ENCODE results near the gene IQGAP3.
A peak's percentile ranks its signal among the peaks of the same experiment; 100 is the strongest.
"Not testable (repeated sequence)": the region's sequence is repeated elsewhere in the genome, so short reads cannot be mapped to it uniquely, and the experiment has no call there.

Gene IQGAP3

GRCh38 chr1:156571919-156572662 is at the start of gene IQGAP3:
Gene IQGAP3 (minus strand): TSS chr1:156572565. CDS start chr1:156572529, 36 bp downstream.
- DNase-seq: peak; percentile 81

DNA sequence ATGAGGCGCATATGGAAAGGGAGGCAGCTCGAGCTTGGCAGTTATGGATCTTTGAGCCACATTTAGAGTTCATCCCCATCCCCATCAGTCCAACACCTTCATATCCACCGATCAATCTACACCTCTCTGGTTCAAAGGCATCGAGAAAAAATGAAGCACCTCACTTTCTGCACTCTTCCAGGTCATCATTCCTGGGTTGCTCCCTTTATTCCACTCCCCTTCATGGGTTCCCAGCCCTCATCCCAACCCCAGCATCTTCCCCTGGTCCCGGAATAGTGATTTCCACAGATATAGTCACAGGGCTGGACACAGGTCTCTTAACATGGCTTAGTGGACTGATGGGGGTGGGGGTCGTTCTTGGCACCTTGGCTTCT is 47.2 kb upstream of the IQGAP3 start:
- DNase-seq: no peak

- DNase-seq: peak; percentile 13
Measured at GRCh38 chr1:156618853-156619581, 46.7 kb upstream of the IQGAP3 start, which contains the start of gene HAPLN2. Gene HAPLN2 (plus strand): TSS chr1:156619415. CDS start chr1:156623491, 4,076 bp downstream.

DNA sequence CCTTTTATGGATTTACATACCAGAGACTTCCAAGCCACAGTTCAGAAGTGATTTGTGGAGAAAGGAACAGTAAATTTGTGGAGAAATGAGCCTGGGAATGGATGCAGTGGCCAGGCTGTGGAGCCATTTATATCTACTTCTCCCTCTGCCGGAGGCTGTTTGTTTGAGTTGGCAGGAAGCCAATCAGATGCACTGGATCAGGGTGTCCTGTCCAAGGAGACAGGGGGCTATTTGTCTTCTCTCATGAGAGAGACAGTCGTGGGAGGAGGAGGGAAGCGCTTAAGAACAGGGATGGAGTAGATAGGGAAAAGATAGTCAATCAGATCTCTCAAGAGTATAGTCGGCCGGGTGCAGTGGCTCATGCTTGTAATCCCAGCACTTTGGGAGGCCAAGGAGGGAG is 44.1 kb upstream of the IQGAP3 start:
- no peak for DNase-seq

GRCh38 chr1:156615946-156616345 is 43.6 kb upstream of the IQGAP3 start:
- no peak for DNase-seq

- no peak for DNase-seq
Measured at GRCh38 chr1:156612666-156613065, 40.3 kb upstream of the IQGAP3 start.

DNA sequence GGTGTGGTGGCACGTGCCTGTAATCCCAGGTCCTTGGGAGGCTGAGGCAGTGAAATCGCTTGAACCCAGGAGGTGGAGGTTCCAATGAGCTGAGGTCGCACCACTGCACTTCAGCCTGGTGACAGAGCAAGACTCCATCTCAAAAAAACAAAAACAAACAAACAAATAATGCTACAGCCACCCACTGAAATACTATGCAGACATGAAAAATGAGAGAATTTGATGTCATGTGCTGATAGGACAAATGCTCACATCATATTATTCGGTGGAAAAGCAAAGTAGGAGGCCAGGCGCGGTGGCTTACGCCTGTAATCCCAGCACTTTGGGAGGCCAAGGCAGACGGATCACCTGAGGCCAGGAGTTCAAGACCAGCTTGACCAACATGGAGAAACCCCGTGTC is 37.7 kb upstream of the IQGAP3 start:
- DNase-seq: not testable (repeated sequence)

- peak; percentile 69 for DNase-seq
Measured at GRCh38 chr1:156608981-156609380, 36.6 kb upstream of the IQGAP3 start.

DNA sequence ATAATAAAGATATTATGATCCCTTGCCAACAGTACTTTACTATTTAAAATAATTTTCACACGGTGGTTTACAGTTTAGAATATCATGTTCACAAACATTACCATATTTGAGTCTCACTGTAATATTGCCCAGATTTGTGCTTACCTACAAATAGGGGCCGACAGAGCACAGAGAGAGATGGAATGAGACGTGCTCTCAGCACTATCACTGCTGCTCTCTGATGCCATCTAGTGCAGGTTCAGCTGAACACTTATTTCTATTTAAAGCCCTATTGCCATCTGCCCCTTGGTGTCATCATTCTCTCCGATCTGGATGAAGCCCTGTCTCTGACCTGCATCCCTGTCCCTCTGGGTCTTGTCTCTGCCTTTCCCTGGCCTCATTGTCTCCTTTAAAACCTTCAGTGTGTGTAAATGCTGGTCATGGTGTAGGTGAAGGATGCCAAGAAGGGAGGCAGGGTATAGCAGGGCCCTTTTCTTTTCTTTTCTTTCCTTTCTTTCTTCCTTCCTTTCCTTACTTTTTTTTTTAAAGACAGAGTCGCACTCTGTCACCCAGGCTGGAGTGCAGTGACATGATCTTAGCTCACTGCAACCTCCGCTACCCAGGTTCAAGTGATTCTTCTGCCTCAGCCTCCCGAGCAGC is 35.8 kb upstream of the IQGAP3 start:
- DNase-seq: peak; percentile 84

- DNase-seq: not testable (repeated sequence)
Measured at GRCh38 chr1:156607344-156607743, 35.0 kb upstream of the IQGAP3 start.

- peak; percentile 45 for DNase-seq
Measured at GRCh38 chr1:156602557-156602993, 30.2 kb upstream of the IQGAP3 start.

DNA sequence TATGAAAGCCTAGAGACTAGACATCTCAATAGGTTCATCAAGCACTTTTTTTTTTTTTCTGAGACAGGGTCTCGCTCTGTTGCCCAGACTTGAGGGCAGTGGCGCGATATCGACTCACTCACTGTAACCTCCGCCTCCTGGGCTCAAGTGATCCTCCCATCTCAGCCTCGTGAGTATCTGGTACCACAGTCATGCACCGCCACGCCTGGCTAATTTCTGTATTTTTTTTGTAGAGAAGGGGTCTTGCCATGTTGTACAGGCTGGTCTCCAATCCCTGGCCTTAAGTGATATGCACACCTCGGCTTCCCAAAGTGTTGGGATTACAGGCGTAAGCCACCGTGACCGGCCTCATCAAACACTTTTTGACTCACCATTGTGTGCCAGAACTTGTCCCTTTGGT is 29.5 kb upstream of the IQGAP3 start:
- DNase-seq: no peak

GRCh38 chr1:156601122-156601830 is 28.9 kb upstream of the IQGAP3 start, which contains the start of gene GPATCH4:
Gene GPATCH4 (minus strand): TSS chr1:156601479.
- peak; percentile 87 for DNase-seq

DNA sequence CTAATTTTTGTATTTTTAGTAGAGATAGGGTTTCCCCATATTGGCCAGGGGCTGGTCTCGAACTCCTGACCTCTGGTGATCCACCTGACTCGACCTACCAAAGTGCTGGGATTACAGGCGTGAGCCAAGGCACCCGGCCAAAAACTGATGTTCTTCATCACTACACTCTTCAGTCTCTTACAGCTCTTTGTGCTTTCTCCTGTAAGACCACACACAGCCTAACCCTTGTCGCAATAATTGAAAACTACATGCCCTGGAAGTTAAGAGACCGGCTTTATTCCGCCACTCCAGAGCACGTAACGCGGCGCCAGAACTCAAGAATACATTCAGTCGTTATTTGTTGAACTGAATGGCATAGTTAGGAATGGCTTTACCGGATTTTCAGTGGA is 28.4 kb upstream of the IQGAP3 start:
- DNase-seq: no peak

- DNase-seq: peak; percentile 52
Measured at GRCh38 chr1:156599811-156600210, 27.4 kb upstream of the IQGAP3 start.

DNA sequence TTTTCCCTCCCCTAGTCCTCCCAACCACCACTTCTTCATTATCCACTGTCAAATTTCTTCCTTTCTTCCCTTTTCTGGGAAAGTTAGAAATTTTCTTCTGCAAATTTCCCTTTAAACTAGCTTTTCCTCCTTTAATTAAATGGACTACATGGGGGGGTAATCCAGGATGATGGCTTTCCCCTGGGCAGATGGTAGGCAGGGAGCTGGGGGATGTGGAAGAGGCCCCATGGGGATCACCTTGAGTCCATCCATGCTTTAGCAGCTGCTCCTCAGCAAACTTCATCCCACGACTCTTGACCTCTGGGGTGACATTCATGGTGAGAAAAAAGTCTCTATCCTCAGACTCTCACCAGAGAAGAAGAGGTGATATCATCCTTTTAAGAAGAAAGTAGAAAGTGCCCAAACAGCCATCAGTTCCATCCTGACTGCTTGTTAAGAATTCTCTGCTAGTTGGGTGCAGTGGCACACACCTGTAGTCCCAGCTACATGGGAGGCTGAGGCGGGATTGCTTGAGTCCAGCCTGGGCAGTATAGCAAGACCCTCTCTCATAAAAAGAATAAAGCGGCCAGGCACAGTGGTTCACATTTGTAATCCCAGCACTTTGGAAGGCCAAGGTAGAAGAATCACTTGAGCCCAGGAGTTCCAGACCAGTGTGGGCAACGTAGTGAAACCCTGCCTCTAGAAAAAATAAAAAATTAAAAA is 26.5 kb upstream of the IQGAP3 start:
- DNase-seq: no peak

- no peak for DNase-seq
Measured at GRCh38 chr1:156598125-156598524, 25.8 kb upstream of the IQGAP3 start.

DNA sequence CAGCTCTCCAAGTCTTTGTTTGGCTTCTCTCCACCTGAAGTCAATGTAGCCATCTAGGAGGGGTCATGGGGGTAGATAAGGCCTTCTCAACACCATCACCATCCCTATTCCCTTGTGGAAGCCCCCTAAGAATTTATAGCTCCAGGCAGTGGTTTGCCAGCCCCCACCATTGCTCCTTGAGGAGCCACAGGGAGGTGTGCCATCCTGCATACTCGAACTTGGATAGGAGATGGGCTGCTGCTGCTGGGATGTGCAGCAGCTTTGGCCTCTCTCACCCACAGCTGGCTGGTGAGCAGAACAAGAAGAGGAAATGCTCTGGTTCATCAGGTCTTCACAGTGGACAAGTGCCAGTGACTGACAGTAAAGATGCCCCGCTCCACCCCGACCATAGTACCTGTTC is 24.1 kb upstream of the IQGAP3 start:
- no peak for DNase-seq

DNA sequence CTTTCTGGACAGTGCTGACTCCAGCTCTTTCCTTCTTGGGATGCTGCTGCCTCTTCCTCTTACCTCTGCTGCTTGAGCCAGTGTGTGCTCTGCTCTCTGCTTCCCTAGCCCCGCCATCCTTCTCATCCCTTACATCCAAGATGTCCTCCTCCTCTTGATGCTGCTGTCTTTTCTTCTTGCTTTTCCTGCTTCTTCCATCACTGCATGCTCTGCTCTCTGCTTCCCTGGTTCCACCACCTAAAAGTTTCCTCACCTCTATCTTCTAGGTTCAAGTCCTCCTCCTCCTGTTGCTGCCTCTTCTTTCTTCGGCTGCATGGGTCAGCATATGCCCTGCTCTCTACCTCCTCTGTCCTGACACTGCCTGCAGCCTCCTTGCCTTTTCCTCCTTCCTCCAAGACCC is 22.7 kb upstream of the IQGAP3 start:
- no peak for DNase-seq

GRCh38 chr1:156594190-156594589 is 21.8 kb upstream of the IQGAP3 start:
- DNase-seq: no peak

- DNase-seq: no peak
Measured at GRCh38 chr1:156593661-156593989, 21.3 kb upstream of the IQGAP3 start.

- no peak for DNase-seq
Measured at GRCh38 chr1:156592910-156593660, 20.7 kb upstream of the IQGAP3 start.
